Anterior cingulate cortex (tissue), 58 donors: ENCODE results near the gene RNLS.

Experiments
- DNase-seq, 58 donors: peaks; one replicate each; lab custom pipeline; 2025; lab: John Stamatoyannopoulos, UW

RNLS gene

DNA sequence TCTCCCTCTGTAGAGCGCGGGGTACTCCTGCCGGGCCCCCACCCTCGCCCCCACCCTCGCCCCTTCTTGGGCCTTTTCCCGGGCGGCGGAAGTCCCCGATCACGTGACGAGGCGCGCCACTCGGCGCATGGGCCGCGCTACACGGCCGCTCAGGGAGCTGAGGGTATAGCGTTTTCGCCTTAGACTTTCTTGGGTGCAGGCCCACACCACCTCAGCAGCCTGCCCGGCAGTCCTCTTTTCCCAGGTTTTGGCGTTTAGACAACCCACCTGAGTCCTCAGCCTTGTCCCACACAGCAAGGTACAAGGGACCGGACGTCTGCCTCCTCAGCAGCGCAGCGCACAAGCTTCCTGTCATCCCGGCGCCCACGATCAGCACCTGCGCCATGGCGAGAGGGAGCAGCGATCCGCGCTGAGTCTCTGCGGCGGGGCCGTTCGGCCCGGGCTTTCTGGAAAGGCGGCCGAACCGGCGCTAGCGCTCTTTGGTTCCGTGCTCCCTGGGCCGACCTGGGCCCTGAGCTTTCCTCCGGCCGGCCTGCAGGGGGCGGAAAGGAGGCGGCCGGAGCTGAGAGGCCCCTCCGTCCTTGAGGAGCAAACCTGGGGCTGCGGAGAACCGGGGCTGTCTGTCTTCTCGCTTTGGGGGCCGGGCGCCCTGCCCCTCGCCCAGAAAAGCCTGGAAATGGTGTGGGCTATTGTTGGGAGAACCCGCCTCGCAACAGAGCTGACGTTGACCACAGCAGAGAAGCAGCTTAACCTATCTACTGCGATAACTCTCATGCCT lies at the start of gene RNLS:
Gene RNLS (minus strand): TSS at position 513 of the 778 bp plus-strand sequence.
- DNase-seq, result peak; percentile 12 to 92 (median 75)

DNA sequence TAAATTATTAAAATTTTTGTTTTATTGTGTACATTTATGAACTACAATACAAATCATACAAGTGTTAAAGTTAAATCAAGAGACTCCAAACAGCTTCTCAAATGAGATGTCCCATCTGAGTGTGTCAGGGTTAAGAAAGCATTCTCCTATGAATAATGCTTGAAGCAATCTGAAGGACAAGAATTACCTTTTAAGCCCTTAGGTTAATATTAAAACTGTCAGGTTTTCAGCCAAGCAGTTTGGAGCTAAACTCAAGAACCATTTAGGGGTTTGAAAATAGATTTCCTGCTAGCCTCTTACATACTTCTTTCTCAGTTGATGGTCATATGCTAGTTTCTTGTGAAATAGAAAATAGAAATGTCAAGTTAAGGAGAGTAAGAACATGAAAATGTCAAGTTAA lies 41.7 kb upstream of the RNLS start:
- DNase-seq, result no peak

DNA sequence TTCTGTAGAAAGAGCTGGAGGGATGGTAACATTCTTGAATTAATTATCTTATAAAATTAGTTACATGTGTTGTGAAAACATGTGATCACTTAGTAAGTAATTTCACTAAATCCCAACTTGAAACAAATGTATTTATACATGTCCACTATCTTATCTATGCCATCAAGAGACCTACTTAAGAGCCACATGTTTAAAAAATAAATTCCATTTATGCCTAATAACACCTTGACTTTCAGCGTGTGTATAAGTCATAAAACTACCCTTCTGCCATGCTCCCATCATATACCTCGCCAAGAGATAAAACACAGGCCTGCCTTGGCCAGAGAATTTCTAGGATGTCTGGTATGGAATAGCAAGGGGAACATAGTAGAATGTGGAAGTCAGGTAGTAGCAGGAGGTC lies 40.7 kb upstream of the RNLS start:
- no peak for DNase-seq

DNA sequence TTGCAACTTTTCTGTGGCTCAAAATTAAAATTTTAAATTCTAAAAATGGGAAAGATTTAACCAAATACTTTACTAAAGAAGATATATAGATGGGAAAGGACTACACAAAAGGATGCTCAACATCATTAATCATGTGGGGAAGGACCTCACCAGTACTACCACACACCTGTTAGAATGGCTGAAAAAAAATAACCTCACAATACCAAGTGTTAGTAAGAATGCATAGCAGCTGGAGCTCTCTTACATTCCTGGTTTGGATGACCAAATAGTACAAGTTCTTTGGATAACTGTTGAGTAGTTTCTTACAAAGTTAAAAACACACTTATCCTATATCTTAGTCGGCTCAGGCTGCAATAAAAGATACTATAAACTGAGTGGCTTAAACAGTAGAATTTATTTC lies 37.3 kb upstream of the RNLS start:
- DNase-seq, result no peak

DNA sequence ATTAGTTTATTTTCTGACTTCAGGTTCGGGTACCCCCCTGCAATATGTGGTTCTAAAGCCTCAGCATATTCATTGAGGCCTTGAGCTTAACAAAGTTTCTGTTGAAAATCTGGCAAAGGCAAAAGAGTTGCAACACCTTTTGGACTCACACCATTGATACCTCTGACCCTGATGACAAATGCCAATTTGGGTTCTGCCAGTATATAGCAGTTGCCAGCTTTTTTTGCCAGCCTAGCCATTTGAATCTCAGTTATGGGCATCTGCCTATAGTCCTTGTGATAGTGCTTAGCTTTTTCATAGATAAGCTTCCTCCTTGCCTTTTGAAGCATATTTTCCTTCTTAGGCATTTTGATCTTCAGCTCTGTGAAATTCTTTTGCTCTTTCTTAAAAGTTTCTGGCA lies 35.4 kb upstream of the RNLS start:
- DNase-seq, result no peak

DNA sequence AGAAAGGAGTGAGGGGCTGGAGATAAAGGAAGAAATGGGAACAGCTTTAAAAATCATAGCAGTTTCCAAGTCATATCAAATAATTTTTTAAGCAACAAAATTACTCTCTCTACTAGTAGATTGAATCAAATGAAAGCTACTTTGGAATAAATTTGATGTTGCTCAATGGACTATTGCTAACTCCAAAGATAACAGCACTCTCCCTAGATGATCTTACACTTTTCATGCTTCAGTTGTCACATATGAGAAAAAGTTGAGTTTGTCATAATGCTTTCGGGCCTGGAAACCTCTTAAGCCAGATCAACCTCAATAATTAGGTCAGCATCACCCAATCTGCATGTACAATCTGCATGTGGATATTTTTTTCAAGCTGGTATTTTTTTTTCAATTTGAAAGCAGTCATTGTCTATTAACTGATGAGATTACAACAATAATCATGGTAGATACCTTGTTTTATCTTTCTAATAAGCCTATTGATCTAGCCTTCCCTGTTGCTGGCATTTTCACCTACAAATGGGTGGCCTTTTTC lies 34.7 kb upstream of the RNLS start:
- DNase-seq, result no peak

DNA sequence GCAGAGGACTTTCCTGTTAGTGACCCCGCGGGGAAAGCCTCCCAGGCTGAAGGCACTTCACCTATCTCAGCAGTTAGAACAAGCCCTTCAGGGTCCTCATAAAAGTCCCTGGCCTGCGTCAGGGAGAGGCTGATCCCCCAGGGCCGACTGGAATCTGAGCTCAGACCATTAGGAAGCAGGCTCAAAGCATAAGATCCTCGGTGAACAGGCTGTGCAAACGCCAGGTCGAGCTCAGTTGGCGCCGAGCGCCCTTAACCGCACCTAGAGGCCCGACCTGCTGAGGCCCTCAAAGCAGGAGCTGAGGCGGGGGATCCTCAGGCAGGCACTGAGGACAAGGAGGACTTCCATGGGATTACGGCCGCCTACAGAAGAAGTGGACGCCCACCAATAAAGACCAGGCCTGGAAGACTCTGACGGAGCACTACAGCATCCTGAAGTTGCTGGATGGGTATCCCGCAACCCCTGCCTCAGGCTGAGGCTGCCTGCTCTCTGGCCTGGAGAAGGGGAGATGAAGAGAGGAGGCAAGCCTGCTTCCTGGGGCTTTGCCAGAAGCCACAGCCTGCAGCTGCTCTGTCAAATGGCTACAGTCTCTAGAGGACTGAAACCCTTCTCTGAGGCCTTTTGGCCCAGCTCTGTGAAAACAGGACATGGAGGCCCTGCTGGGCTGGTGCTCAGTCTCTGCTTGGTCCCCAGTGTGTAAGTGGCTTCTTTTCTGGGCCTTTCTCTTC lies 33.3 kb upstream of the RNLS start:
- DNase-seq, result peak in 5 of 58 donors; percentile 1 to 5 (median 4)

DNA sequence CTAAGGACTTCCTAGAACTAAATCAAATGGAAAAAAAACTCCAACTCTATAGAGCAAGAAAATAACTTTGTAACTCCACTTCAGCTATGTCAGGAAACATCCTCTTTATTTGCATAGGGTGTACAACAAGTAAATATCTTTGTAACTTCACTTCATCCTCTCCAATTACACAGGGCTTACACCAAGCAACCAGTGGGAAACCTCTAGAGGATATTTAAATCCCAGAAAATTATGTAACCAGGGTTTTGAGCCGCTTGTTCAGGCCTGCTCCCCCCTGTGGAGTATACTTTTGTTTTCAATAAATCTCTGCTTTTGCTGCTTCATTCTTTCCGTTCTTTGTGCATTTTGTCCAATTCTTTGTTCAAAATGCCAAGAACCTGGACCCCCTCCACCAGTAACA lies 25.7 kb upstream of the RNLS start:
- no peak for DNase-seq

DNA sequence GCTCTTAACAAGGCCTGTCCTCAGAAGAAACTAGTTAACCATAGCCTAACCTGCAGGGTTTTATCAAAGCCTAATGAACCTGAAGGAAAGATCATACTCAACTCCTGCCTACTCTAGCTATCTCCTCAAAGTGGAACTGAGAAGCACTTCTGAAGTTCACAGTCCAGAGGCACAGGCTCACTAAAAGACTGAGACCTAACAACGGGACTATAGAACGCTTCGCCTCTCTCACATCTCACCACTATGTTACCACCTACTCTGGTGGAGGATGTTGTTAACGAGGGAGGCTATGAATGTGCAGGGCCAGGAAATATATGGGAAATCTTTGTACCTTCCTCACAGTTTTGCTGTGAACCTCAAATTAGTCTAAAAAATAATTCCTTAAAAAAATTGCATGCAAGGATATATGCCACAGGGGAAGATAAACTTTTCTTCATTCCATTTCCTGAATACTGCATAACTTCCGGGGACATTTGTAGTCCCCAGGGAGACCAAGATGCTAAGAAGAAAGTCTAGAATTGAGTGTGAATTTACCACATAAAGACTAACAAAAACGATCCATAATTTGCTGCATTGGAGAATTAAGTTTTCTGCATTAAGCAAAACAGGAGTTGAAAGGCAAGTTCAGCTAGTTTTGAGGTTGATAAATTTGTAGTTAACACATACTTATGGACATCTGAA lies 25.1 kb upstream of the RNLS start:
- no peak for DNase-seq

DNA sequence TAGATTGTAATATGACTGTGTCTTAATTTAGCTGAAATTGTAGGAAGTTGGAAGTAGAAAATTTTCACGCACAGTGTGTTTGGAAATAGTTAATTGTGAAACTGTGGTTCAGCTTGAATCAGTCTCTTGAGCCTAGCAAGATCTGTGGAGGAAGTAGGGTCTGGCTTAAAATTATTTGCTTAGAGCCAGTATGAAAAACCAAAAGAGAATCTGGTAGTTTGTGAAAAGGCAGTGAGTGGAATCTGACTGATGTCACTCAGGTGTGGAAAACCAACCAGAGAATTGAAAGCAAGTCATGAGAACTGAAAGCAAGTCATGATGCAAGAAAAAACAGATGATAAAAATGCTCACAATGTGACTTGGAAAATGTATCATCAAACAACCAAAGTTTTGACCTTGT lies 14.9 kb upstream of the RNLS start:
- DNase-seq, result no peak

DNA sequence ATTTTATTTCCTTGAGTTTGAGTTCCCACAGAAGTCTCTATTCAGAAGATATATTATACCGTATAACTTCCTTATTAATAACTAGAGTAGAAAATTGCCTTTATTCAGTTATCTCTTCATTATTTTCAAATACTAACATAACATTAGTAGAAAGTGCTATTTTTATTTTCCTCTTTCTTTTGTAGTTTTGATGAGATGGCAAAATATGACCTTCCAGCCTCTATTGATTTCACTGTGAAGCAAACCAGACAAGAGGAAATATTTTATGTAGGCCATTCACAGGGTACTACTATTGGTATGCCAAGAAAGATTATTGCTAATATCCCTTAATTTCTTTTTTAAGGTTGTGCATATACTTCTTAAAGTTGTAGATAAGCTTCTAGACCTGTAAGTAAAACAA lies 11.4 kb upstream of the RNLS start:
- DNase-seq, result no peak

DNA sequence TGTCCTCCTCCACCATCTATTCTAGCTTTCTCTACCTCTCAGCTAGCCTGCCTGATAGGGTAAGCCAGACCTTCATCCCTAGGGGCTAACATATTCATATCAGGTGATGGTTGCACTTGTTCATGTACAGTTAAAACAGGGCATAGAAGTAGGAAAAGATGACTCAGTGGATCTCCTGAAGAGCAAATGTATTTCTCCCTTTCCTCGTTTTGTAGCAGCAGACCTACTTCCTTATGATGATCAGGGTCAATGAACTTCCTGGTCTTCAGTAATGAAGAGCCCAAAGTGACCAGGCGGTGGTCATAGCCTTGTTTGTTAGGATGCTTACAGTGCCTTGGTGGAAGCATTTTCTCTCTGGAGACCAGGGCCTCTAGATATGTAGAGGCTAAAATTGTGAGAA lies 9.8 kb upstream of the RNLS start:
- DNase-seq, result no peak

DNA sequence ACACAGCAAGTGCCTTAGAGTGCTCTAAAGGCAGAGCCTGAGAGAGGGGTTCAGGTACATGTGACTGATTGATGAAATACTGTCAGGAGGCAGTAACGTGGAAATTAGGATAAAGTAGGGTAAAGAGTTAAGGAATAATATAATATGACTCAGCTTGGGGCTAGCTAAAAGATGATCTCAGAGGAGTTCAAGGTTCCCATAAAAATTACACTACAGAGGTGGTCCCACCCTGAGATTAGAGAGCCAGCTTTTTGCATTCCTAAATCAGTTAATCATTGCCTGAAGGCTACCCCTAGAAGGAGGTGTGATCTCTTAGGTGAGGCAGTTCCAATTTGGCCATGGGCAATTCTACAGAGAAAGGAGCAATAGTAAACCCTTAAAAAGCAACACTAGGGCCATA lies 9.3 kb upstream of the RNLS start:
- DNase-seq, result no peak

DNA sequence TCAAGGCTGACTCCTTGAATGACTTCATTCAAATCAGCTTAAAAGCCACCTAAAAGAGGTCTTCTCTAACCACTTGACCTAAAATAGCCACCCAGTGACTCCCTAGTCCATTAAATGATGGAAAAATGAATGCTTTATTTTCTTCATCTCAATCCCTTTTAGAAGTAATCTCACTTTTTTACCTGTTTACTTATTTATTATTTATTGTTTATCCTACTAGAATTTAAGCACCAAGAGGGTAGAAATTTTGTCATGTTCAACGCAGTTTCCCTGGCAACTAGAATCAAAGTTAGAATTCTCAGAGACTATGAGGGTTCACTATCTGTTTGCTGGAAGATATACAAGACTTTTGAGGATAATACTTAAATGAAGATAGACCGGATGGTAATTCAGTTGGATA lies 3.3 kb upstream of the RNLS start, which contains the start of gene LIPJ:
Gene LIPJ (plus strand): TSS at position 301 of the 400 bp plus-strand sequence. CDS start 3,926 bp downstream, outside the sequence.
- DNase-seq, result no peak

DNA sequence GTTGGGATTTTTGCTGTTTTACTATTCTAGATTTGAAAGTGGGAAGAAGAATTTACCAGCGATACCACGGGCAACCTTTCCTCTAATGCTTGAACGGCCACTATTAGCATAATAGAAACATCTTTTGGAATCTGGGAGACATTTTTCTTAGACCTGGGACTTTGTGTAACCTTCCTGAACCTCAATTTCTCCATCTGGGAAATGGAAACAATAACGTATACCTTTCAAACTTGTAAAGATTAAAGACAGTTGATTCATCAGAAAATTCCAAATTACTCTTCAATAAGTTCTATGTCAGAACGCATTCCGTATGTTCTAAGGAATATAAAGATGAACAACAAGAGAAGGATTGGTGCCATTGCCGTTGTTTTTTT lies 453 bp upstream of the RNLS start:
- no peak for DNase-seq

DNA sequence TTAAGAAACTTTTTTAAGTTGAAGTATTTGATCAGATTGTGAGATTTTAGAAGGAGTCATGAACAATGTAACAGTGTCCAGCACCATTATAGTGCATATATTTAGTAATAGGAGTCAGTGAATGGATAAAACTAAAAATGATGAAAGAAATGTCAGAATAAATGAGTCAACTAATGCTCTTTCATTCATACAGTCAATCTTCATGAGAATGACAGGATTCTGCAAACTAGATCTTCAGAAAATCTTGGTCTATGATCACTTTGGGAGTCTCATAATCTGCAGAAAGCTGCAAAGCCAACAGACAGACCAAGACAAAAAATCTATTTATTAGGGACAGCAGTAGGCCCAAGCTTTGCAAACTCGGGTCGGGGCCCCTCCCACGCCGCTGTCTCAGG lies 710 bp downstream of the RNLS start:
- DNase-seq, result no peak

DNA sequence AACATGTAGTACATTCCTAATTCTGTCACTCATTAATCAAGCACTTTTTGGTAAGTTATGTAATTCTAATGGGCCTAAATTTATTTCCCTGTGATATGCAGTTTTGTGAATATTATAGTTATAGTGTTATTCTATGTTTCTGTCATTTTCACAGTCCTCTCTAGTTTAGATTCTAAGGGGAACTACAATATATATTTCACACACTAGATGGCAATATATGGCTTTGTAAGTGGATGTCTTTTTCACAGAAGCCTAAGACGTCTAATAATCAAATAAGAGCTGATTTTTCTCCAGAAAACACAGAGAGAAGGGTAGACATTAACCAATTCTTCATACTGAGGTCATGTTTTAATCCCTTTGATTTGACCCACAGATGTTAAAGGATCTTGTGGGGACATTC lies 18.0 kb downstream of the RNLS start:
- DNase-seq, result peak in 1 of 58 donors; percentile 2

DNA sequence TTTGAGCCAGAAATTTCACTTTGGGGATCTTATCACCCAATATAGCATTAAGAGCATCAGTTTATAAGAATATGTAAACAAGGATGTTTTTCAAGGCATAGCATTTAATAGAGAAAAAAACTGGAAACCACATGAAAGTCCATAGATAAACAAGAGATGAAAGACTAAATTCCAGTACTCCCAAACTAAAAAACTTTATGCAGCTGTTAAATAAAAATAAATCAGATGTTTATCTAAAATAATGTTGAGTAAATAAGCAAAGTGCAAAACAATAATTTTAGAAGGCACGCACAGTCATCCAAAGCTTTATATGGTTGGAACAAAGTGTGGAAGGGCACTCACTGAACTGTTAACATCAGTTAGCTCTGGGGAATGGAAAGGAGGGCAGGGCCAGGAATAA lies 21.0 kb downstream of the RNLS start:
- no peak for DNase-seq

DNA sequence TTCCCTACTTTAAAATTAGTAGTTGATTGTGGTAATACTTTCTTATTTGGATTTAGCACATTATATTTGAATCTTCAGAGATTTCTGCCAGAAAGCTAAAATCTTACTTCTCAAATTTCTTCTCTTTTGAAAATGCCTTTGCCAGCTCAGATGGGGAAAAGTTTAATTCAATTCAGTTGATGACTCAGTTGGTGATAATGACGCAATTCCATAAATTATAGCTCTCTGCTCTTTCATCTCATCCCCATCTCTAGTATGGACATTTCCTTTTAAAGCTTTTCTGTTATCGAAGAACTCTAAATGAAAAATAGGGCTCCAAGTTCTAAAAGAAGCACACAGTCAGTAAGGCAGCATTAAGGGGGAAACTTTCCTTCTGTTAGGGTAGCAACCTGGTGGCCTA lies 25.5 kb downstream of the RNLS start:
- no peak for DNase-seq

DNA sequence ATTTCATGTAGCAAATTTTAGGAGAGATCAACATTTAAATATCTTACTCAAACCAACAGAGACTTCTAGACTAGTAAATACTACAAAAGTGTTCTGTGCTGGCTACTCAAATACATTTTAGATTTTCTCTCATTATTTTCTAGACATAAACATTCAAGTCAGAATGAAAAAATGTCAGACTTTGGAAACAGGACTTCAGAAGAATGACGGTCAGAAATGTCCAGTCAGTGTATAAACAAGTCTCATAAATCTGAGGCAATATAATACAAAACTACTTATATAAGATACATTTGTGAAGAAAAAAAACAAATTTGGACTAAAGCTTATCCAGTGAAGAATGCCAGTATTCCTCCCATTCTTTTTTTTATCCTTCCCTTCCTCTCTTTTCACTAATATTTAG lies 25.9 kb downstream of the RNLS start:
- no peak for DNase-seq

DNA sequence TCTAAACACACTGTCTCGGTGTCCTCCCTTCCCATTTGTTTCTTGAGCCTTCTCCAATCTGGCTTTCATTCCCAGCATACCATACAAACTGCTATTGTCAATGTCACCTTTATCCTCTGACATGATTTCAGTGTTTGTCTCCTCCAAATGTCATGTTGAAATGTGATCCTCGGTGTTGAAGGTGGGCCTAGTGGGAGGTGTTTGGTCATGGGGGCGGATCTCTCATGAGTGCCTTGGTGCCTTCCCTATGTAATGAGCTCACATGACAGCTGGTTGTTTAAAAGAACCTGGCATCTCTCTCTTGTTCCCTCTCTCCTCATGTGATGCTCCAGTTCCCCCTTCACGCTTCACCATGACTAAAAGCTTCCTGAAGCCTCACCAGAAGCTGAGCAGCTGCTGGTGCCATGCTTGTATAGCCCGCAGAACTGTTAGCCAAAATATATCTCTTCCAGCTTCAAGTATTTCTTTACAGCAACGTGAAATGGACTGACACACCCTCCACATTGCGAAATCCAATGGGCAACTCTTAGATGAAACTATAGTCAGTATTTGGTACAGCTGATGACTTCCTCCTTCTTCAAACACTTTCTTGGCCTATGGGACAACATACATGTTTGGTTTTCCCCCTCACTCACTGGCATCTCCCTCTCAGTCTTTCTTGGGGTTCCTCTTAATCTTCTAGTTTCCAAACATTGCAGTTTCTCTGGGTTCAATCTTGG lies 27.8 kb downstream of the RNLS start:
- DNase-seq, result no peak
